ENCODE results near the gene EMC6.

The EMC6 gene

DNA sequence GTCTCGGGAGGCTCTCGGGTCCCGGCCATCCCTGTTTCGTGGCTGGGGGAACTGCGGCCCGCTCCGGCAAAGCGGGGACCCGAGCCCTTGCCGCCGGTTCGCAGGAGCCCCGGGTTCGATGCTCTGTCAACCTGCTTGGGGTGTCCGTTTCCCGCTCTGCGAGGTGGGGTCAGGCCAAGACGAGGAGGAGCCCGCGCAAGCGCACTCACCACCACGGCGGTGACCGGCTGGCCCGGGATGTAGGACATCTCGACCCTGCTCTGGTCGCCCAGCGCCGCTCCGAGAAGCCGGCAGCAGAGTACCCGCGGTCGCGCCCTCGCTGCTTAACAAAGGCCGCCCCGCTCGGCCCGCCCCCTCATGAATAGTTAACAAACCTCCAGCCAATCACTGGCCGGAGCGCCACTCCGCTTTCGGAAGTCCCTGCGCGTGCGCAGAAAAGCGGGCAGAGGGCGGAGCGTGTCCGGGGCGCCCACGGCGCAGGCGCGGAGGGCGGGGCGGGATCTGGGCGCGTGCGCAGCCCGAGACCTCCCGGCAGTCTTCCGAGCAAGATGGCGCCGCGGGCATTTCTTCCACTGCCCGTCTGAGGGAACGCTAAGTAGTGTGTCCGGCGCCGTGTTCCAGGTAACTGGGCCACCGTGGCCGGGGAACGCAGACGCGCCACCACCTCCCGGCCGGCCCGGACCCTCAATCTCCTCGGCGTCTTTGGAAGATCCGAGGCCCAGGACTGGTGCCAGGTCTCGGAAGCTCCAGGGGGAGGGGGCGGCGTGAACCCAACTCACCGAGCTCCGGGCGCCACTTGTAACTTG lies at the start of gene EMC6, which contains the start of gene TAX1BP3:
Gene EMC6 (plus strand): TSS at position 534 of the 806 bp plus-strand sequence. CDS start 335 bp downstream, outside the sequence.
Gene TAX1BP3 (minus strand): TSS at position 300 of the 806 bp plus-strand sequence. CDS start 52 bp downstream, at position 248.
- Mint-ChIP-seq H3K4me3 (peak within 1 kb of the TSS; percentile 93), H3K27me3 (no peaks in the 10 kb centered on the region), H3K36me3 (ENCODE audit: low read depth) (peaks cover 50% of the 10 kb centered on the region), H3K27ac (peak within 1 kb of the TSS; percentile 93), H3K9me3 (no peaks in the 10 kb centered on the region), H3K4me1 (ENCODE audit: low read depth) (peaks cover 69% of the 10 kb centered on the region)
- intact Hi-C loops (cut with micrococcal nuclease) = loop anchor here (1.0 kb wide), 2 partner anchors 28 to 55 kb away; partner anchors contain the start of gene HASPIN

DNA sequence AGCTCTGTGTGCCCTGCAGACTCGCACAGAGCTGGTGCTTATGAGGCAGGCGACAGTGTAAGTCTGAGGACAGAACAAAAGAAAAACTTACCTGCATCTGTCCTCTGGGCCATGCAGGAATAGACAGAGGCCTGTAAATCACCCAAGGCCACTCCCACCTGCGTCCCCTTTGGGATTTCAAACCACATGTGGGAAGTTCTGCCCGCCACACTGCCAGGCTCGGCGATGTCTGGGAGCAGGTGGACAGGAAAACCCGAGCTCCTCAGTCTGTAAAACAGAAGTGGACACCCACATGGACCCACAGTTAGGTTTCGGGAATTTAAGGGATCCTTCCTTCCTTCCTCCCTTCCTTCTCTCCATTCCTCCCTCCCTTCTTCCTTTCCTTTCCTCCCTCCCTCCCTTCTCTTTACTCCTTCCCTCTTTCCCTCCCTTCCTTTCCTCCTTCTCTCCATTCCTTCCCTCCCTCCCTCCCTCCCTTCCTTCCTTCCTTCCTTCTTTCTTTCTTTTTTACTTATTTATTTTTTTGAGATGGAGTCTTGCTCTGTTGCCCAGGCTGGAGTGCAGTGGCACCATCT lies 47.4 kb upstream of the EMC6 start:
- Mint-ChIP-seq H3K9me3 (no peaks in the 10 kb centered on the region), H3K36me3 (ENCODE audit: low read depth) (peaks cover 100% of the 10 kb centered on the region), H3K27ac (no peak overlapping the region), H3K4me3 (no peak overlapping the region), H3K27me3 (no peaks in the 10 kb centered on the region), H3K4me1 (ENCODE audit: low read depth) (peaks cover 4% of the 10 kb centered on the region)
- intact Hi-C loops (cut with micrococcal nuclease) = no loop called here

DNA sequence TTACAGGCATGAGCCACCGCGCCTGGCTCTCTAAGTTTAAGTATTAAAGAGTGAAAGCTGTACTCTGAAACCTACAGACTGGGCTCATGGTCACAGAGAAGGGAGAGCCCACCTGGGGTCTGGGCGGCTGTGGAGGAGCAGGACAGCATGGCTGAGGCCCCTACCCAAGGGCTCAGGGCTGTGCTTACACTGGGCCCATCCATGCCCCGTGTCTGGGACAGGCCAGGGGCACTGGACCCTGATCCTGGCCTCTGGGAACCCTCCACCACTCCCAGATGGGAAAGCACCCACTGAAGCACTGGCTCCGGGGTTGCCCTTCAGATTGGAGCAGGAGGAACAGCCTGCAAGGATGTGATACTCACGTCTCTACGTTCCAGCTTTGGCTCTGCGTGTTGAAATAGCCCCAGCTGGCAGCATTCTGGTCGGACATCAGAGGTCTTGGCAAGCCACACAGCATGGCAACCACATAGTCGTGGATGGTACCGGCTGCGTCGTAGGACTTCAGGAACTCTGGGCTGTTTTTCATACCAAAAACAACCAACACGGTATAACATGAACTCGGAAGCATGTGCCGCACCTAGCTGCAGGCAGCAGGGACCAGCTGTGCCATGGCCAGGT lies 45.5 kb upstream of the EMC6 start:
- H3K27me3 Mint-ChIP-seq = no peaks in the 10 kb centered on the region
- H3K9me3 Mint-ChIP-seq = no peaks in the 10 kb centered on the region
- H3K4me1 Mint-ChIP-seq (ENCODE audit: low read depth) = peaks cover 4% of the 10 kb centered on the region
- H3K27ac Mint-ChIP-seq = no peak overlapping the region
- peaks cover 100% of the 10 kb centered on the region for H3K36me3 Mint-ChIP-seq (ENCODE audit: low read depth)
- intact Hi-C loops (cut with micrococcal nuclease) = no loop called here
- H3K4me3 Mint-ChIP-seq = no peak overlapping the region

DNA sequence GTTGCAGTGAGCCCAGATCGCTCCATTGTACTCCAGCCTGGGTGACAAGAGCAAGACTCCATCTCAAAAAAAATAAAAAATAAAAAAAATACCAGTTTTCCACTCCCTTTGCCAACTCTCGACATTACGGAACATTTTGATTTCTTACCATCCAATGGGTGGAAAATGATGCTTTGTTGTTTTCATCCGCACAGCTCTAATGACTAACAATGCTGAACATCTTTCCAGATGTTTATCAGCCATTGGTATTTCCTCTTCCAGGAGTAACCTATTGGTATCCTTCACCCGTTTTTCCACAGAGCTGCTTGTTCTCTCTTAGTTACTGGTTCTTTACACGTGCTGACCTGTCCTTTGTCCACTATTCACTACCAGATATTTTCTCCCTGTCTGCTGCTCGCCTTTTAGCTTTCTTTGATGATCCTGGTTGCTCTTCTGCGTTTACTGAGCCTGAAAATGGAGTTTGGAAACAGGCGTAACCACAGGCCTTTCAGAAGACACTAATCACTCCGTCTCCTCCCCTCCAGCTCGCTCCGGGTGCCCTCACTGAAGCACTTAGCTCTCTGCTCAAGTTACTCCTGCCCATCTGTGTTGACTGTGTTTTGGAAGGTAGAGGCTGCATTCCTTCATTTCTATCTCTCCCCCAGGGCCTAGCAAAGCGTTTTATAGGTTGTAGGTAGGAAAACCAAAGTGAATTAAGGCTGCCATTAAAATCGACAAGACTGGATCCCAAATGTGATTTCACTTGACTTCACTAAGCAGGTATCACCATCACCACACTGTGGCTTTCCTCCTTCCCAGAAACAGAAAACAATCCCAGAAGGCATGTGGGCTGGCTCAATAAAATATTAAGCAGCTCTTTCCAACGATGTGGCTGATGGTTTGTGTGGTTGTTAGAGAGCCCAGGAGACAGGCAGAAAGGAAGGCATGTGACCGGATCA lies 41.5 kb upstream of the EMC6 start:
- Mint-ChIP-seq H3K4me3 (no peak overlapping the region), H3K9me3 (no peaks in the 10 kb centered on the region), H3K4me1 (ENCODE audit: low read depth) (peaks cover 27% of the 10 kb centered on the region), H3K27me3 (no peaks in the 10 kb centered on the region), H3K27ac (no peak overlapping the region), H3K36me3 (ENCODE audit: low read depth) (peaks cover 86% of the 10 kb centered on the region)
- intact Hi-C loops (cut with micrococcal nuclease) = no loop called here

DNA sequence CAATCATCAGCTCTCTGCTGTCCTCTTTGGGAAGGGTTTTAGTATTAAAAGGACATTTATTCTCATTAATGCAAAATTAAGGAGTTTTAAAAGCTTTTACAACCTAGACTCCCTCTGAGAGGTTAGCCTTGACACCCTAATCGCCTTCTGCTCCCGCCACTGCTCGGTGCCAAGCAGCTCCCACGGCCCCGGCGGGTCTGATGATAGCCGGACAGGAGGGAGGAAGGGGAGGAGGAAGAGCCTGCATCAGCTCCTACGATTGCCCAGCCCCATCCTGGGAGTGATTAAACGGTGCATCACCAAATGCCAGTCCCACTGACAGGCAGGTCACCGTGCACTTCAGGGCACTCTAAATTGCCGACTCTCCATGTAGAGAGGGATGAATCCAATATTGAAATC lies 40.8 kb upstream of the EMC6 start:
- H3K4me3 Mint-ChIP-seq = no peak overlapping the region
- peaks cover 34% of the 10 kb centered on the region for H3K4me1 Mint-ChIP-seq (ENCODE audit: low read depth)
- H3K27me3 Mint-ChIP-seq = no peaks in the 10 kb centered on the region
- no peak overlapping the region for H3K27ac Mint-ChIP-seq
- intact Hi-C loops (cut with micrococcal nuclease) = no loop called here
- peaks cover 84% of the 10 kb centered on the region for H3K36me3 Mint-ChIP-seq (ENCODE audit: low read depth)
- H3K9me3 Mint-ChIP-seq = no peaks in the 10 kb centered on the region

DNA sequence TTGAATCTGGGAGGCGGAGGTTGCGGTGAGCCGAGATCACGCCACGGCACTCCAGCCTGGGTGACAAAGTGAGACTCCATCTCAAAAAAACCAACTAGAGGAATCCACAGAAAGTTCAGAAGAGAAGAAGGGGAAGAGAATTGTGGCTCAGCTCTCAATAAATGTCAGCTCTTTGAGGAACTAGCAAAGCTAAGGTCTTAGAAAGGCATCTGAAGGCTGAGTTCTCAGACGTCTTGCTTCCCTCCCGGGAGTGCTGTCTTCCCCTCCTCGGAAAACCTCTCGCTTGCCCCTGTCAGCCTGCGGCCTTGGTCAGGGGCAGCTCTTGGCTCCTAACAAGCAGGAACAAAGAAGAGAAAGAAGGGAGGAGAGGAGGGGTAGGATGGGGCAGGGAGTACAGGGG lies 37.8 kb upstream of the EMC6 start:
- peak overlapping the region; percentile 94 for H3K27ac Mint-ChIP-seq

DNA sequence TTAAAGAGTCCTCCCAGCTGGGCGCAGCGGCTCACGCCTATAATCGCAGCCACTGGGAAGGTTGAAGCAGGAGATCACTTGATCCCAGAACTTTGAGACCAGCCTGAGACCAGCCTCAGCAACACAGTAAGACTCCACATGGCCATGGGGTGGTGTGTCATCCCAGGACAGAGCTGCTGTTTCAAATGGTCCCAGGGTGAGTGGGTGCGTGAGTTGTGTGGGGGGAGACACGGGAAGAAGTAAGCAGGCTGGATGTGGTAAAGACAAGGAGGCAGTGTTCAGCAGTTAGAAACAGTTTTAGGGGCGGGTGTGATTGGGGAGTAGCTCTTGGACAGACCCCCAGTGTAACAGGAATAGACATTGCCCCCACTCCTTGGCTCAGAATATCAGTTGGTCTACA lies 36.3 kb upstream of the EMC6 start:
- H3K4me3 Mint-ChIP-seq = no peak overlapping the region
- intact Hi-C loops (cut with micrococcal nuclease) = no loop called here
- no peaks in the 10 kb centered on the region for H3K27me3 Mint-ChIP-seq
- peaks cover 57% of the 10 kb centered on the region for H3K4me1 Mint-ChIP-seq (ENCODE audit: low read depth)
- peaks cover 81% of the 10 kb centered on the region for H3K36me3 Mint-ChIP-seq (ENCODE audit: low read depth)
- peak overlapping the region; percentile 67 for H3K27ac Mint-ChIP-seq
- no peaks in the 10 kb centered on the region for H3K9me3 Mint-ChIP-seq

More for the DNA sequence above, 37.8 kb upstream of the EMC6 start:
- intact Hi-C loops (cut with micrococcal nuclease) = no loop called here
- Mint-ChIP-seq H3K27me3 (no peaks in the 10 kb centered on the region), H3K9me3 (no peaks in the 10 kb centered on the region), H3K4me1 (ENCODE audit: low read depth) (peaks cover 53% of the 10 kb centered on the region), H3K4me3 (peak overlapping the region; percentile 63), H3K36me3 (ENCODE audit: low read depth) (peaks cover 81% of the 10 kb centered on the region)

DNA sequence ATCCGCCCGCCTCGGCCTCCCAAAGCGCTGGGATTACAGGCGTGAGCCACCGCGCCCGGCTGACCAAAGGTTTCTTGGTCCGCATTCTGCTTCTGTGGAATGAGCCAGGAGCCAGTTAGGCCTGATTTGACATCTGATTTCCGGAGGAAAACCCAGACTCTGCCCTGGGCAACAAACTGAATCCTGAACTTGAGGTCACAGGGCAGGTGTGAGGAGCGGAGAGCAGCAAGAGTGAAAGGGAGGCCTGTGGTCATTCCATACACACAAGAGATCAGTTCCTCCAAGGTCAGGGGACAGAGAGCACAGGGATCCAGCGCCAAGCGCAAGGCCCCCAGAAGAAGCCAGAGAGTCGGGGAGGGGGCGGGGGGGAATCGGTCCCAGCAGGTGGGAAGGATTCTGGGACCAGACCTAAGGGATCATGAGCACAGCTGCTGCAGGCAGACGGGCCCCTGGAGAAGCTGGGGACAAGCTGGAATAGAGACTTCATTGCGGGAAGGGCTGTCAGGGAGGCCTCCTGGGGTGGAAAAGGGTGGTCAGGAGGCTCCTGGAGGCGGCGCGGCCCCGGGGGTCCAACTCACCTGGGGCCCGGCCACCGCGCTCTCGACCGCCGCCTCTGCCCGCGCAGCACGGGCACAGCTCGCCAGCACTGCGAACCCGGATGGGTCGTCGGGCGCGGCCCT lies 33.0 kb upstream of the EMC6 start:
- peaks cover 75% of the 10 kb centered on the region for H3K4me1 Mint-ChIP-seq (ENCODE audit: low read depth)
- H3K27me3 Mint-ChIP-seq = no peaks in the 10 kb centered on the region
- H3K4me3 Mint-ChIP-seq = peak overlapping the region; percentile 97
- intact Hi-C loops (cut with micrococcal nuclease) = no loop called here
- peaks cover 83% of the 10 kb centered on the region for H3K36me3 Mint-ChIP-seq (ENCODE audit: low read depth)
- no peaks in the 10 kb centered on the region for H3K9me3 Mint-ChIP-seq
- H3K27ac Mint-ChIP-seq = peak overlapping the region; percentile 97

DNA sequence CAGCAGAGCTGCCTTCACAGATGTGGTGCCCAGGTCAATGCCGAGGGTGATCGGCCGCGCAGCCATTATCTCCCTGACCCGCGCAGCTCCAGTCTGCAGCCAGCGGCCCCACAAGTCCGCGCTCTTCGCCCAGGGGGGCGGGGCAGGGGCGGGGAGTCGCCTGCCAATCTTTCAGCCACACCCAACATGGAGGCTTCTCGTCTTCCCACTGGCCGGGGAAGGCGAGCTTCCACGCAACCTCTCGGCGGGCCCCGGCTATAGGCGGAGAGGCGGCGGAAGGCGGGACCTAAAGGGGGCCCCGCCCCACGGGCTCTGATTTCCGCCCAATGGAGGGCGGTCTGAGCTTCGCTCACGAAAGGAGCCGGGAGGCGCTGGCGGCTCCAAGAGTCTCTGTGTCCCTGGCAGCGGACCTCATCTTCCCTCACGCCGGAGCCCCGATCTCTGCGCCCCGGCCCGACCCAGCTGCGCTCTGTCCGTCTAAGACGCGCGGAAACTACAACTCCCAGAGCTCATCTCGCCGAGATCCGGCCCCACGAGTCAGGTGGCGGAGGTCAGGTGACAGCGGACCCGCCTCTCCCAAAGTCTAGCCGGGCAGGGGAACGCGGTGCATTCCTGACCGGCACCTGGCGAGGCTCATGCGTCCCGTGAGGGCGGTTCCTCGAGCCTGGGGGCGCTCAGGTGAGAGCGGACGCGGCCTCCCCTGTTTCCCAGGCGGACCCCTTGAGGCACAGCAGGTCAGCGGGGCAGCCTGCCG lies 32.3 kb upstream of the EMC6 start, which contains the start of the genes CTNS and SHPK:
Gene CTNS (plus strand): TSS at position 607 of the 754 bp plus-strand sequence. CDS start 3,447 bp downstream, outside the sequence.
Gene SHPK (minus strand): TSS at position 97 of the 754 bp plus-strand sequence. CDS start 31 bp downstream, at position 66.
- Mint-ChIP-seq H3K27me3 (no peaks in the 10 kb centered on the region), H3K9me3 (no peaks in the 10 kb centered on the region), H3K4me1 (ENCODE audit: low read depth) (peaks cover 74% of the 10 kb centered on the region), H3K27ac (peak within 1 kb of the TSS; percentile 97), H3K36me3 (ENCODE audit: low read depth) (peaks cover 90% of the 10 kb centered on the region), H3K4me3 (peak within 1 kb of the TSS; percentile 97)
- intact Hi-C loops (cut with micrococcal nuclease) = no loop called here

DNA sequence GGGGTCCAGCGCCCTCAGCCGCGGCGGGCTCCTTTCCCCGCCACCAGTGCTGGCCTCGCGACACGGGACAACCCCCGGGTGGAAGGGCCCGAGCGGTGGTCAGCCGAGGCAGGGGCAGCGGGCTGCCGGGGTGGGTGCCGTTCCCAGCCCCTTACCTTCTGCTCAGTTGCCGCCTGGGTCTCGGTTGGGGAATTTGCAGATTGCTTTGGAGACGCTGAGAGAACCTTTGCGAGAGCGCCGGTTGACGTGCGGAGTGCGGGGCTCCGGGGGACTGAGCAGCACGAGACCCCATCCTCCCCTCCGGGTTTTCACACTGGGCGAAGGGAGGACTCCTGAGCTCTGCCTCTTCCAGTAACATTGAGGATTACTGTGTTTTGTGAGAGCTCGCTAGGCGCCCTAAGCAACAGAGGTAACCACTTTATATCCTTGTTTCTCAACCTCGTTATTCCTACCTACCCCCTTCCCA lies 31.7 kb upstream of the EMC6 start:
- Mint-ChIP-seq H3K27ac (peak overlapping the region; percentile 97), H3K4me1 (ENCODE audit: low read depth) (peaks cover 77% of the 10 kb centered on the region), H3K9me3 (no peaks in the 10 kb centered on the region), H3K36me3 (ENCODE audit: low read depth) (peaks cover 95% of the 10 kb centered on the region), H3K27me3 (no peaks in the 10 kb centered on the region), H3K4me3 (peak overlapping the region; percentile 97)
- intact Hi-C loops (cut with micrococcal nuclease) = no loop called here

DNA sequence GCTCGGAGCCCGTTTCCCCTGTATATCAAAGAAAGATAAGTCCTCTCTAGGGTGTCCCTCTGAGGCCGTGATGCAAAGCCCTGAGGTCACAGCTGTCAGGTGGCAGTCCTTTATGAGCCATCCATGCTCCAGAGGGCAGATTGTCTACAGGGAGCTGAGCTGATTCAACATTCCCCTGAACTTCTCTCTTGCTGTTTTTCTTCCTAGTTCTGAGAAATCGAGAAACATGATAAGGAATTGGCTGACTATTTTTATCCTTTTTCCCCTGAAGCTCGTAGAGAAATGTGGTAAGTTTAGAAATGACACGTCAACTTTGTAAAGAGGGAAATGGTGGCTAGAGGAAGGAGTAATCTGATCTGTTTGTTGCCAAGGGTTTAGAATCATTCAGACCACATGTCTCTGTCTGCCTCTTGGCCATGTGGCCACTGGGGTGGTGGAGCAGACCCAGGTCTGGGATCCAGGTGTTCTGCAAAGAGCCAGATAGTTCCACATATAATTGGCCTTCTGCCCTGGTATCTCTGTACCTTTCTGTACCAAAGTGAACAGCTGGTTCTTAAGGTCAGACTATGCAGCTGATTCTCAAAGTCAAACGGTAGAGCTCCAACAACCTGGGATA lies 28.5 kb upstream of the EMC6 start:
- Mint-ChIP-seq H3K27ac (peak overlapping the region; percentile 97), H3K27me3 (no peaks in the 10 kb centered on the region), H3K9me3 (no peaks in the 10 kb centered on the region), H3K4me1 (ENCODE audit: low read depth) (peaks cover 81% of the 10 kb centered on the region), H3K4me3 (peak overlapping the region; percentile 65), H3K36me3 (ENCODE audit: low read depth) (peaks cover 99% of the 10 kb centered on the region)
- intact Hi-C loops (cut with micrococcal nuclease) = loop anchor here (1.0 kb wide), 1 partner anchor 28 kb away; the partner anchor contains the start of genes EMC6 and TAX1BP3

DNA sequence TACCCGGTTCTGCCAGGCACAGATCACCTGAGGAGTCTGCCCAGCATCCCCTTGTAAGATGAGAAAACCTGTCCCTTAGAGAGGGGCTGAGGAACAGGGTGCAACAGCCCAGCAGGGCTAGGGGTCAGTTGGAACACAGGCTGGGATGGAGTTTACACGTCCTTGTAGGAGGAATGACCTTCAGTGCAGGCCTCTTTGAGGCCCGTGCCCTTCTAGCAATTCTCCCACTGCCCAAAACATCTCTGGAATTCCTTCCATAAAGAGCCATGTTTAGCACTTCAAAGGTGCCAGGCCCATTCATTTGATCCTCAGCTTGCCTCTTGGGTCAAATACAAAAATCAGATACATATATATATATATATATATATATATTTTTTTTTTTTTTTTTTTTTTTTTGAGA lies 27.6 kb upstream of the EMC6 start:
- H3K4me3 Mint-ChIP-seq = no peak overlapping the region
- H3K36me3 Mint-ChIP-seq (ENCODE audit: low read depth) = peaks cover 99% of the 10 kb centered on the region
- H3K4me1 Mint-ChIP-seq (ENCODE audit: low read depth) = peaks cover 84% of the 10 kb centered on the region
- H3K9me3 Mint-ChIP-seq = no peaks in the 10 kb centered on the region
- no peaks in the 10 kb centered on the region for H3K27me3 Mint-ChIP-seq
- H3K27ac Mint-ChIP-seq = peak overlapping the region; percentile 97
- intact Hi-C loops (cut with micrococcal nuclease) = no loop called here
